Osteoblast (primary cell): ENCODE data around the gene TTC13. TPM values are rescaled to one million over a fixed set of nuclear protein-coding genes. Genes with fewer than 3 reads are reported as not detected.

Source experiments
- DNase-seq: peaks from one replicate; pipeline ENCODE4 v3.0.0; 2011; ENCODE audit warnings: low spot score, mixed read lengths; ENCODE audit not compliant: insufficient read length; ENCODE audit errors: missing footprints
- H2AFZ ChIP-seq: 2 replicates; pipeline ENCODE4 v1.6.0; 2011; ENCODE audit warnings: mild to moderate bottlenecking, low read length
- H3K27ac ChIP-seq: 2 replicates; pipeline ENCODE4 v1.5.1; 2011; ENCODE audit warnings: mild to moderate bottlenecking, low read depth, low read length, moderate library complexity
- H3K27me3 ChIP-seq: 2 replicates; pipeline ENCODE4 v1.6.0; 2012; ENCODE audit warnings: mild to moderate bottlenecking, control low read depth, inconsistent platforms, low read length, moderate library complexity; ENCODE audit not compliant: insufficient read depth
- H3K36me3 ChIP-seq: 2 replicates; pipeline ENCODE4 v1.5.1; 2011; ENCODE audit warnings: mild to moderate bottlenecking, low read length, control low read depth, moderate library complexity; ENCODE audit not compliant: insufficient read depth
- H3K4me1 ChIP-seq: 2 replicates; pipeline ENCODE4 v1.5.1; 2011; ENCODE audit warnings: mild to moderate bottlenecking, low read length, control low read depth, moderate library complexity; ENCODE audit not compliant: insufficient read depth
- H3K4me2 ChIP-seq: 2 replicates; pipeline ENCODE4 v1.6.0; 2011; ENCODE audit warnings: mild to moderate bottlenecking, low read length; ENCODE audit not compliant: insufficient read depth
- H3K4me3 ChIP-seq: fragments of 200-600 bp; sonication (generic); 3 replicates; pipeline ENCODE4 v1.5.1; 2012; ENCODE audit warnings: mild to moderate bottlenecking, low read length, inconsistent platforms; ENCODE audit not compliant: insufficient read depth
- H3K79me2 ChIP-seq: 2 replicates; pipeline ENCODE4 v1.6.0; 2012; ENCODE audit warnings: mild to moderate bottlenecking, low read length, control low read depth, inconsistent platforms; ENCODE audit not compliant: insufficient read depth
- H3K9me3 ChIP-seq: 2 replicates; pipeline ENCODE4 v1.5.1; 2011; ENCODE audit warnings: low read depth, low read length, control low read depth
- H4K20me1 ChIP-seq: 2 replicates; pipeline ENCODE4 v1.6.0; 2012; ENCODE audit warnings: mild to moderate bottlenecking, low read length, control low read depth; ENCODE audit not compliant: insufficient read depth
- total RNA-seq: library from RNA; depleted of rRNA; stranded (reverse); fragments of >200 nt; gene quantifications from 2 replicates; pipeline ENCODE4 v1.2.3, GENCODE V29; 2012
- TF ChIP-seq, protein P1 (sequence below): IDR thresholded peaks from 2 replicates; pipeline ENCODE4 v1.5.1; 2011; ENCODE audit warnings: mild to moderate bottlenecking, low read depth, low read length, moderate library complexity; ENCODE audit errors: extremely low read depth

The TTC13 gene
- total RNA-seq, 1 donor, result 15.9 TPM

DNA sequence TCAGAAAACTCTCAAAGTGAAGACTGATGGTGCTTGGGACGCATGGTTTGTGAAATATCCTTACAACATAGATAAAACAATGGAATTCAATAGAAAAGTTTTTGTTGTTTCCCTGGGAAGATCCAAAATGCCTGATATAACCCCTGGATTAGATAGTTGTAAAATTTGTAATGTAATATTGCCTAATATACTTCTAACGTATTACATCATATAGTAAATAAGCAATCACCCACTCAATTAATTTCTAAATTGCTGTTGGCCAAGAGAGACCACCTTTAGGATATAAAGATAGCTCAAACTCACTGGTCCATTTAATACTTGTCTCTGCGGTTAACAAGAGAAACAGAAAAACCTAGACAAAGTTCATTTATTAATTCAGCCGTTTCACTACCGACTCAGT lies 42.2 kb downstream of the TTC13 start:
- Histone ChIP-seq H3K27me3 (no peaks in the 10 kb centered on the region), H2AFZ (no peak overlapping the region), H3K4me1 (peaks cover 25% of the 10 kb centered on the region), H3K4me3 (no peak overlapping the region), H3K4me2 (no peak overlapping the region), H3K36me3 (no peaks in the 10 kb centered on the region), H3K27ac (no peak overlapping the region), H3K9me3 (no peaks in the 10 kb centered on the region), H3K79me2 (no peaks in the 10 kb centered on the region), H4K20me1 (no peaks in the 10 kb centered on the region)
- no peak for DNase-seq
- TF ChIP-seq, protein P1, sequence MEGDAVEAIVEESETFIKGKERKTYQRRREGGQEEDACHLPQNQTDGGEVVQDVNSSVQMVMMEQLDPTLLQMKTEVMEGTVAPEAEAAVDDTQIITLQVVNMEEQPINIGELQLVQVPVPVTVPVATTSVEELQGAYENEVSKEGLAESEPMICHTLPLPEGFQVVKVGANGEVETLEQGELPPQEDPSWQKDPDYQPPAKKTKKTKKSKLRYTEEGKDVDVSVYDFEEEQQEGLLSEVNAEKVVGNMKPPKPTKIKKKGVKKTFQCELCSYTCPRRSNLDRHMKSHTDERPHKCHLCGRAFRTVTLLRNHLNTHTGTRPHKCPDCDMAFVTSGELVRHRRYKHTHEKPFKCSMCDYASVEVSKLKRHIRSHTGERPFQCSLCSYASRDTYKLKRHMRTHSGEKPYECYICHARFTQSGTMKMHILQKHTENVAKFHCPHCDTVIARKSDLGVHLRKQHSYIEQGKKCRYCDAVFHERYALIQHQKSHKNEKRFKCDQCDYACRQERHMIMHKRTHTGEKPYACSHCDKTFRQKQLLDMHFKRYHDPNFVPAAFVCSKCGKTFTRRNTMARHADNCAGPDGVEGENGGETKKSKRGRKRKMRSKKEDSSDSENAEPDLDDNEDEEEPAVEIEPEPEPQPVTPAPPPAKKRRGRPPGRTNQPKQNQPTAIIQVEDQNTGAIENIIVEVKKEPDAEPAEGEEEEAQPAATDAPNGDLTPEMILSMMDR, result no peak

DNA sequence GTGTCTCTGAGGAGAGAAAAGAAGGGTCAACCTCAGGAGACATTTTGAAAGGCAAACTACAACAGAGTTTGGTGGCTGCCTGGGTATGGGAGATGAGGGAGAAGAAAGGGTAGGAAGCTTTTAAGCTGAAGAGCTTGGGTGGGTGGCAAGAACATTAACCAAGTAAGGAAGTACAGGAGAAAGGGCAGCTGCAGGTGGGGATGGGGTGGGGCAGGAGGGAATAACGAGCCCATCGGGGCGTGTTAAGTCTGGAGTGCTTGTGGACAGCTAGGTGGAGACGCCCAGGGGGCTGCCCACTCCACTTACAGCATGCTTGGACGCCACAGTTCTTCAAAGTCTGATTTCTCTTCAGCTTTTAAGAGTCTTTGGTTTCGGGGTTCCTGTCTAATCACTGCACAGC lies 42.8 kb downstream of the TTC13 start:
- H3K4me2 ChIP-seq, result no peak overlapping the region
- no peak overlapping the region for H3K27ac ChIP-seq
- H3K9me3 ChIP-seq, result no peaks in the 10 kb centered on the region
- no peaks in the 10 kb centered on the region for H4K20me1 ChIP-seq
- no peak for DNase-seq
- no peaks in the 10 kb centered on the region for H3K79me2 ChIP-seq
- H3K4me1 ChIP-seq, result peaks cover 19% of the 10 kb centered on the region
- no peaks in the 10 kb centered on the region for H3K27me3 ChIP-seq
- TF ChIP-seq, protein P1, result no peak
- no peak overlapping the region for H3K4me3 ChIP-seq
- H2AFZ ChIP-seq, result no peak overlapping the region
- peaks cover 5% of the 10 kb centered on the region for H3K36me3 ChIP-seq

DNA sequence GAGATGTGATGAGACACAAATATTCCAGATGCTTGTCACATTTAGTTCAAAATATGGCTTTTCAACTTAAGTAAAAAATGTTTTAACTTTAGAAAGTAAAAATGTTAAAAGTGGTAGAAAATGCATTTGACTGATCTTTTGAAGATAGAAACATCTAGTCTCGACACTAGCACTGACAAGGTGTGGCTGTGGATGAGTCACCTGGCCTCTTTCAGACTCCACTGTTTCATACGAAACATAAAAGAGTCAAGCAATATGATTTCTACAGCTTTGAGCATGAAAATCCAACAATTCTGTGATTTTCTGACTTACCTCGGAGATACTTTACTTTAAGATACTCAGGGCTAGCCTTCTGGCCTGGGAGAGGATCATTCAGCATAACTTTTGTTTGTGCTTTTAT lies 47.7 kb downstream of the TTC13 start:
- H3K36me3 ChIP-seq, result peaks cover 20% of the 10 kb centered on the region
- H3K79me2 ChIP-seq, result no peaks in the 10 kb centered on the region
- H3K27ac ChIP-seq, result no peak overlapping the region
- no peaks in the 10 kb centered on the region for H3K27me3 ChIP-seq
- no peaks in the 10 kb centered on the region for H4K20me1 ChIP-seq
- H3K4me1 ChIP-seq, result no peaks in the 10 kb centered on the region
- no peak for DNase-seq
- TF ChIP-seq, protein P1, result no peak
- H3K4me2 ChIP-seq, result no peak overlapping the region
- H3K9me3 ChIP-seq, result no peaks in the 10 kb centered on the region
- no peak overlapping the region for H3K4me3 ChIP-seq
- H2AFZ ChIP-seq, result no peak overlapping the region

DNA sequence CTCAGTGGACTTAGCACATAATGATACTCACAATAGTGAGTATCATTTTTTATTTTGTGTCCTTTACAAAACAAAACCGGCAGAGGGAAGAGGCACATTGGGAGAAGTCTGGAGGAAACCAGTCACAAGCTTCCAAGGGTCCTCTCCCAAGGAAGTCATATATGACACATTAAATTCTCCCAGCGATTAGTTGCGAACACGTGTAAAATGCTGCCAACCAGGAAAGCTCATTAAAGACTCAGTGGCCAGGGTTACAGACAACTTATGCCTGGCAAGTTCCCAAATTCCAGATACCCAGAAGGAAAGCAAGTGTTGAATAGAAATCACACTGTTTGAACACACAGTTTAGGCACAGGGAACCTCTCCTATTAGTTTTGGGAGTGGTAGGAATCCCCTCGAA lies 52.5 kb downstream of the TTC13 start:
- no peaks in the 10 kb centered on the region for H3K79me2 ChIP-seq
- DNase-seq, result no peak
- TF ChIP-seq, protein P1, result no peak
- H3K9me3 ChIP-seq, result no peaks in the 10 kb centered on the region
- no peaks in the 10 kb centered on the region for H4K20me1 ChIP-seq
- H2AFZ ChIP-seq, result no peak overlapping the region
- H3K4me2 ChIP-seq, result no peak overlapping the region
- H3K27ac ChIP-seq, result no peak overlapping the region
- no peaks in the 10 kb centered on the region for H3K27me3 ChIP-seq
- no peak overlapping the region for H3K4me3 ChIP-seq
- peaks cover 32% of the 10 kb centered on the region for H3K36me3 ChIP-seq
- no peaks in the 10 kb centered on the region for H3K4me1 ChIP-seq
